Neural progenitor cell (in vitro differentiated cells): ENCODE measurements around the gene GRIK2. TPM values are rescaled to one million over a fixed set of nuclear protein-coding genes. Genes with fewer than 3 reads are reported as not detected.

Source experiments
- DNase-seq: peaks from one replicate; pipeline ENCODE4 v3.0.0-alpha.2; 2016; ENCODE audit warnings: low spot score
- H2AFZ ChIP-seq: fragments of 200-600 bp; sonication (generic); replicated peaks from 2 replicates; pipeline ENCODE4 v1.6.1; 2016; ENCODE audit warnings: antibody characterized with exemption
- H3F3A ChIP-seq: fragments of 200-600 bp; sonication (generic); 2 replicates; pipeline ENCODE4 v1.6.1; 2016; ENCODE audit warnings: antibody characterized with exemption, low read depth
- H3K27ac ChIP-seq: fragments of 200-600 bp; sonication (generic); 2 replicates; pipeline ENCODE4 v1.5.1; 2016; ENCODE audit warnings: mild to moderate bottlenecking
- H3K27me3 ChIP-seq: fragments of 200-600 bp; sonication (generic); 2 replicates; pipeline ENCODE4 v1.6.1; 2016; ENCODE audit warnings: mild to moderate bottlenecking, moderate library complexity
- H3K36me3 ChIP-seq: fragments of 200-600 bp; sonication (generic); 2 replicates; pipeline ENCODE4 v1.5.1; 2016
- H3K4me1 ChIP-seq: fragments of 200-600 bp; sonication (generic); 2 replicates; pipeline ENCODE4 v1.6.1; 2016; ENCODE audit warnings: mixed run types
- H3K4me2 ChIP-seq: fragments of 200-600 bp; sonication (generic); 2 replicates; pipeline ENCODE4 v1.6.1; 2016
- H3K4me3 ChIP-seq: fragments of 200-600 bp; sonication (generic); 2 replicates; pipeline ENCODE4 v1.5.1; 2016
- H3K79me2 ChIP-seq: fragments of 200-600 bp; sonication (generic); 2 replicates; pipeline ENCODE4 v1.6.1; 2016; ENCODE audit warnings: low read depth
- H3K9ac ChIP-seq: fragments of 200-600 bp; sonication (generic); 2 replicates; pipeline ENCODE4 v1.6.1; 2016
- H3K9me3 ChIP-seq: fragments of 200-600 bp; sonication (generic); 2 replicates; pipeline ENCODE4 v1.5.1; 2016; ENCODE audit warnings: low read depth
- H4K20me1 ChIP-seq: fragments of 200-600 bp; sonication (generic); 2 replicates; pipeline ENCODE4 v1.6.1; 2016; ENCODE audit warnings: low read depth
- H3K27ac Mint-ChIP-seq: 3 replicates; pipeline ENCODE4 v1.8.0; 2021; ENCODE audit warnings: mixed read lengths
- H3K27me3 Mint-ChIP-seq: 2 replicates; pipeline ENCODE4 v1.8.0; 2022; ENCODE audit warnings: low read depth, mild to moderate bottlenecking, inconsistent platforms, moderate library complexity, mixed read lengths; ENCODE audit not compliant: insufficient read depth
- H3K36me3 Mint-ChIP-seq: 3 replicates; pipeline ENCODE4 v1.8.0; 2021; ENCODE audit warnings: mixed read lengths
- H3K4me1 Mint-ChIP-seq: 3 replicates; pipeline ENCODE4 v1.8.0; 2021; ENCODE audit warnings: mixed read lengths
- H3K4me3 Mint-ChIP-seq: 3 replicates; pipeline ENCODE4 v1.8.0; 2021; ENCODE audit warnings: mild to moderate bottlenecking, moderate library complexity, mixed read lengths
- H3K9me3 Mint-ChIP-seq: 3 replicates; pipeline ENCODE4 v1.8.0; 2020; ENCODE audit warnings: mixed read lengths
- CTCF ChIP-seq: fragments of 200-600 bp; sonication (generic); IDR thresholded peaks from 2 replicates; pipeline ENCODE4 v1.5.1; 2017; ENCODE audit warnings: antibody characterized with exemption, mild to moderate bottlenecking
- EZH2 ChIP-seq: fragments of 200-600 bp; sonication (generic); IDR thresholded peaks from 2 replicates; pipeline ENCODE4 v1.6.1; 2017; ENCODE audit warnings: antibody characterized with exemption, mild to moderate bottlenecking, moderate library complexity
- EZH2phosphoT487 ChIP-seq: fragments of 200-600 bp; sonication (generic); IDR thresholded peaks from 2 replicates; pipeline ENCODE4 v1.6.1; 2017; ENCODE audit warnings: antibody characterized with exemption
- total RNA-seq: library from RNA; depleted of rRNA; stranded (reverse); fragments of >200 nt; gene quantifications from 2 replicates; pipeline ENCODE4 v1.2.3, GENCODE V29; 2015; ENCODE audit warnings: low replicate concordance

Gene GRIK2
- total RNA-seq, 1 donor from 2014 or later: 0.88 TPM

GRCh38 chr6:101876431-101876830, 482.9 kb downstream of the GRIK2 start:
- TF ChIP-seq EZH2phosphoT487 (no peak), EZH2 (no peak), CTCF (no peak)

GRCh38 chr6:101878554-101879276, 485.2 kb downstream of the GRIK2 start:
- no peak overlapping the region for H3K4me2 ChIP-seq

More at GRCh38 chr6:101876431-101876830, 482.9 kb downstream of the GRIK2 start:
- H3K4me3 Mint-ChIP-seq: no peak overlapping the region
- peaks cover 17% of the 10 kb centered on the region for H3K4me1 Mint-ChIP-seq
- Histone ChIP-seq H3K9ac (no peak overlapping the region), H3K4me1 (peaks cover 15% of the 10 kb centered on the region), H3K4me2 (peak overlapping the region; percentile 21), H3K36me3 (no peaks in the 10 kb centered on the region), H3F3A (no peaks in the 10 kb centered on the region), H3K79me2 (no peaks in the 10 kb centered on the region), H3K27me3 (no peaks in the 10 kb centered on the region), H2AFZ (no peak overlapping the region), H4K20me1 (no peaks in the 10 kb centered on the region), H3K4me3 (no peak overlapping the region), H3K9me3 (no peaks in the 10 kb centered on the region), H3K27ac (no peak overlapping the region)
- H3K9me3 Mint-ChIP-seq: peaks cover 7% of the 10 kb centered on the region
- peak overlapping the region; percentile 99 for H3K27ac Mint-ChIP-seq
- H3K27me3 Mint-ChIP-seq: no peaks in the 10 kb centered on the region
- no peaks in the 10 kb centered on the region for H3K36me3 Mint-ChIP-seq
- DNase-seq: peak; percentile 61

DNA sequence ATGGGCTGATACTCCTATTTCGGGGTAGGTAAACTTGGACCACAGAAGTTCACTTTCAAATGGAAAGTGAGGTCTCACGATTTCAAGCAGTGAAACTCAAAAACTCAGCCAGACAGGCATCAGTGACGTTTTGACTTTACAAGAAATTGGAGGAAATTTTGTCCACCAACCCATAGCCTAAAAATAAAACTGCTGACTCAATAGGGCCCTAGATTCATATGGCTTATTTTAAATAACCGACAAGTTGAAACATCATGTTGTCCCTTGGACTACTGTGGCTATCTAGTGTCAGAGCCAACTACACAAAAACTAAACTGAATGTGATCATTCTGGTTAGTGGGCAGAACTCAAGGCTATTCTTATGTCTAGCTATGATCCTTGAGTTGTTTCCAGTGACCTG, 486.3 kb downstream of the GRIK2 start:
- no peaks in the 10 kb centered on the region for H3K79me2 ChIP-seq
- H2AFZ ChIP-seq: no peak overlapping the region
- H3K9ac ChIP-seq: no peak overlapping the region
- no peaks in the 10 kb centered on the region for H3F3A ChIP-seq
- H3K4me3 ChIP-seq: no peak overlapping the region
- no peaks in the 10 kb centered on the region for H3K36me3 ChIP-seq
- TF ChIP-seq CTCF (no peak), EZH2 (no peak), EZH2phosphoT487 (no peak)
- Mint-ChIP-seq H3K36me3 (no peaks in the 10 kb centered on the region), H3K27me3 (no peaks in the 10 kb centered on the region), H3K27ac (no peak overlapping the region), H3K4me3 (no peak overlapping the region), H3K4me1 (peaks cover 25% of the 10 kb centered on the region), H3K9me3 (peaks cover under 1% of the 10 kb centered on the region)
- no peak for DNase-seq
- no peak overlapping the region for H3K27ac ChIP-seq
- H3K4me2 ChIP-seq: no peak overlapping the region
- H3K4me1 ChIP-seq: peaks cover 21% of the 10 kb centered on the region
- H3K27me3 ChIP-seq: no peaks in the 10 kb centered on the region
- H4K20me1 ChIP-seq: no peaks in the 10 kb centered on the region
- no peaks in the 10 kb centered on the region for H3K9me3 ChIP-seq

More at GRCh38 chr6:101878554-101879276, 485.2 kb downstream of the GRIK2 start:
- peaks cover 7% of the 10 kb centered on the region for H3K9me3 Mint-ChIP-seq
- H3K4me3 Mint-ChIP-seq: no peak overlapping the region
- TF ChIP-seq EZH2phosphoT487 (no peak), CTCF (no peak), EZH2 (no peak)
- no peak overlapping the region for H3K27ac ChIP-seq
- no peak for DNase-seq
- peaks cover 23% of the 10 kb centered on the region for H3K4me1 Mint-ChIP-seq
- H4K20me1 ChIP-seq: no peaks in the 10 kb centered on the region
- no peak overlapping the region for H3K27ac Mint-ChIP-seq
- H3K36me3 Mint-ChIP-seq: no peaks in the 10 kb centered on the region
- no peak overlapping the region for H3K4me3 ChIP-seq
- no peaks in the 10 kb centered on the region for H3K36me3 ChIP-seq
- H3K27me3 ChIP-seq: no peaks in the 10 kb centered on the region
- H3K9ac ChIP-seq: no peak overlapping the region
- H3K9me3 ChIP-seq: no peaks in the 10 kb centered on the region
- peak overlapping the region; percentile 36 for H2AFZ ChIP-seq
- H3F3A ChIP-seq: no peaks in the 10 kb centered on the region
- no peaks in the 10 kb centered on the region for H3K27me3 Mint-ChIP-seq
- H3K79me2 ChIP-seq: no peaks in the 10 kb centered on the region
- peaks cover 20% of the 10 kb centered on the region for H3K4me1 ChIP-seq
